CD4-positive, alpha-beta T cell treated with Interleukin-17A for 1 hour (primary cell): Measurements from ENCODE around the gene PRSS35.
"Not testable (repeated sequence)": the region's sequence is repeated elsewhere in the genome, so short reads cannot be mapped to it uniquely, and the experiment has no call there.

Experiments used
- DNase-seq: peaks from one replicate; pipeline ENCODE4 v3.0.0-alpha.2; 2020

The PRSS35 gene

GRCh38 chr6:83518816-83519480 is 6.6 kb downstream of the PRSS35 start:
- DNase-seq, result no peak

- peak; percentile 41 for DNase-seq
These were observed 23.8 kb downstream of the PRSS35 start for GRCh38 chr6:83536034-83536646.

GRCh38 chr6:83536647-83537589 is 24.6 kb downstream of the PRSS35 start:
- DNase-seq, result no peak

GRCh38 chr6:83539678-83540077 is 27.3 kb downstream of the PRSS35 start:
- no peak for DNase-seq

GRCh38 chr6:83546636-83547035 is 34.3 kb downstream of the PRSS35 start:
- DNase-seq, result peak; percentile 8

- DNase-seq, result not testable (repeated sequence)
These were observed 38.1 kb downstream of the PRSS35 start for GRCh38 chr6:83550482-83550881.

GRCh38 chr6:83551748-83552147 is 39.4 kb downstream of the PRSS35 start:
- DNase-seq, result not testable (repeated sequence)

GRCh38 chr6:83556871-83557270 is 44.5 kb downstream of the PRSS35 start:
- no peak for DNase-seq

- no peak for DNase-seq
These were observed 46.6 kb downstream of the PRSS35 start for GRCh38 chr6:83558975-83559374.

- DNase-seq, result not testable (repeated sequence)
These were observed 59.4 kb downstream of the PRSS35 start for GRCh38 chr6:83571663-83572185.

GRCh38 chr6:83574783-83575182 is 62.4 kb downstream of the PRSS35 start:
- no peak for DNase-seq
